Measurements from ENCODE around the gene MYO1C. TPM values are rescaled to one million over a fixed set of nuclear protein-coding genes. Genes with fewer than 3 reads are reported as not detected.

Gene MYO1C, protein sequence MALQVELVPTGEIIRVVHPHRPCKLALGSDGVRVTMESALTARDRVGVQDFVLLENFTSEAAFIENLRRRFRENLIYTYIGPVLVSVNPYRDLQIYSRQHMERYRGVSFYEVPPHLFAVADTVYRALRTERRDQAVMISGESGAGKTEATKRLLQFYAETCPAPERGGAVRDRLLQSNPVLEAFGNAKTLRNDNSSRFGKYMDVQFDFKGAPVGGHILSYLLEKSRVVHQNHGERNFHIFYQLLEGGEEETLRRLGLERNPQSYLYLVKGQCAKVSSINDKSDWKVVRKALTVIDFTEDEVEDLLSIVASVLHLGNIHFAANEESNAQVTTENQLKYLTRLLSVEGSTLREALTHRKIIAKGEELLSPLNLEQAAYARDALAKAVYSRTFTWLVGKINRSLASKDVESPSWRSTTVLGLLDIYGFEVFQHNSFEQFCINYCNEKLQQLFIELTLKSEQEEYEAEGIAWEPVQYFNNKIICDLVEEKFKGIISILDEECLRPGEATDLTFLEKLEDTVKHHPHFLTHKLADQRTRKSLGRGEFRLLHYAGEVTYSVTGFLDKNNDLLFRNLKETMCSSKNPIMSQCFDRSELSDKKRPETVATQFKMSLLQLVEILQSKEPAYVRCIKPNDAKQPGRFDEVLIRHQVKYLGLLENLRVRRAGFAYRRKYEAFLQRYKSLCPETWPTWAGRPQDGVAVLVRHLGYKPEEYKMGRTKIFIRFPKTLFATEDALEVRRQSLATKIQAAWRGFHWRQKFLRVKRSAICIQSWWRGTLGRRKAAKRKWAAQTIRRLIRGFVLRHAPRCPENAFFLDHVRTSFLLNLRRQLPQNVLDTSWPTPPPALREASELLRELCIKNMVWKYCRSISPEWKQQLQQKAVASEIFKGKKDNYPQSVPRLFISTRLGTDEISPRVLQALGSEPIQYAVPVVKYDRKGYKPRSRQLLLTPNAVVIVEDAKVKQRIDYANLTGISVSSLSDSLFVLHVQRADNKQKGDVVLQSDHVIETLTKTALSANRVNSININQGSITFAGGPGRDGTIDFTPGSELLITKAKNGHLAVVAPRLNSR
- 141 and 172 TPM in 2 replicates for total RNA-seq

DNA sequence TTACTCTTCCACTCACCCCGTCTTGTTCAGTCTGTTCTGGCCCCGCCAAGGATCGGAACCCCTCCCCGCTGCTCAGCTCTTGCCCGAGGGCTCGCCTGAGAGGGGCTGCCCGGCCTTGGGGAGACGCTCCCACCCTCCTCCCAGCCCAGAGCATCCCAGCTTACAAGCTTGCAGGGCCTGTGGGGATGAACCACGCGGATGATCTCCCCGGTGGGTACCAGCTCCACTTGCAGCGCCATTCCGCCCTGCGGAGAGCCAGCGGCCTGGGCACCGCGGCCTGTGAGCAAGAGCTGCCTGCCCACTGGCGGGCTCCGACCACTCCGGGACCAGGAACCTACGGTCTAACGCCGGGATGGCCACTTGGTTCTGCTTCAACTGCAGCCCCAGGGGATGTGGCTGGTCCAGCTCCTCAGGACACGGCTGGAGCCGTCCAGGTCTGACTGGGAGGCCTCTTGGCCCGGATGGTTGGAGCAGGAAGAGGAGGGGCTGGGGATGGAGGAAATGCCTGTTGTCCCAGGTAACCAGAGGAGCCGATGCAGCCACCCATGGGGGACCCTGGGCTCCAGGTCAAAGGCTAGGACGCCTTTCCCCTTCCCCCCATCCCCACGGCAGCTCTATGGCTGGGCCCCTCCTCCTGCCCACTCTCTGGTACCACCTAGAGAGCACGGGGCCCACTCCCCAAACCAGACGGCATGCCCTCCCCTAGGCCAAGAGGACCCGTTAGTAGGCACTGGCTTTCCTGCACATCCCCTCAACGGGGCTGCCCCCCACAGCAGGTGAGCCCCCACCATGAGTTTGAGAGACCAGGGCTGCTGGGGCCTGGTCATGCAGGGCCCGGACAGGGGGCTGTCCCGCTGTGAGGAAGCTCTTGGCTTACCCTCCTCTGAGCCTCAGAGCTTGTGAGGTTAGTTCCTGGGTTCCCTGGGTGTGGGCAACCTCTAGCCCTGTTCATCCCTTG is at the start of gene MYO1C:
MYO1C (minus strand) TSS at position 438 of the 958 bp plus-strand sequence; CDS start at position 239, 199 bp downstream.

DNA sequence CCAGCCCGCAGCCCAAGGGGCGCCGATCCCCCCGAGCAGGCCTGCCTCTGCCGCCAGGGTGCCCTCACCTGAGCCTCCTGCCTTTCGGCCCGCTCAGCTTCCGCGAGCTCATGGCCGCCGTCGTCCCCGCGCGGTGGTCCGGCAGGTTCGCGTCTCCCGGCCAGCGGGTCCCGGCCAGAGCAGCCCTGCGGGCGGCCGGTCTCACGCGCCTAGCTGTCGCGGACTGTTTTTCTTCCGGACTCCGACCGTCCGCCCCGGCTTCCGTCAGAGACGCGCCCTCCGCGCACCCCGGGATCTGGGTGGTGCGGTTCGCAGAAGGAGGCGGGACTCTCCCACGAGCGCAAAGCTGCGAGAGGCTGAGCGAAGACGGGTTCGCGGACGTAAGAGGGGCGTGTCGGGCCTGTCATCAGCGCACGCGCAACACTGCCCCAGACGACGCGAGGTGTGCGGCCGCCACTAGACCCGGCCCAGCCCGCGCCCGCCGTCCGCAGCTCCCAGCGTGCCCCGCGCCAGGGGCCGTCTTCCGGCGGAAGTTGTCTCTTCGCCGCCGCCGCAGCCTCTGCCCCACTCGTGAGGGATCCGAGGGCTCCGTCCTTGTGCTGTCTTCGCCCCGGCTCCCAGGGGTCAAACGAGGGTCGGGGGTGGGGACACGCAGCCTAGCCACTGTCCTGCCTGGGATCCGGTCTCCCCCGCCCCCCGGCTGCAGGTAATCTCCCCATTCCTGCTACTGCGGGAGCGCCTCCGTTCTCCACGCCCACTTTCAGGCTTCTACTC is 24.1 kb upstream of the MYO1C start, which contains the start of gene INPP5K:
INPP5K (minus strand) TSS at position 225 of the 774 bp plus-strand sequence; CDS start at position 112, 113 bp downstream.

DNA sequence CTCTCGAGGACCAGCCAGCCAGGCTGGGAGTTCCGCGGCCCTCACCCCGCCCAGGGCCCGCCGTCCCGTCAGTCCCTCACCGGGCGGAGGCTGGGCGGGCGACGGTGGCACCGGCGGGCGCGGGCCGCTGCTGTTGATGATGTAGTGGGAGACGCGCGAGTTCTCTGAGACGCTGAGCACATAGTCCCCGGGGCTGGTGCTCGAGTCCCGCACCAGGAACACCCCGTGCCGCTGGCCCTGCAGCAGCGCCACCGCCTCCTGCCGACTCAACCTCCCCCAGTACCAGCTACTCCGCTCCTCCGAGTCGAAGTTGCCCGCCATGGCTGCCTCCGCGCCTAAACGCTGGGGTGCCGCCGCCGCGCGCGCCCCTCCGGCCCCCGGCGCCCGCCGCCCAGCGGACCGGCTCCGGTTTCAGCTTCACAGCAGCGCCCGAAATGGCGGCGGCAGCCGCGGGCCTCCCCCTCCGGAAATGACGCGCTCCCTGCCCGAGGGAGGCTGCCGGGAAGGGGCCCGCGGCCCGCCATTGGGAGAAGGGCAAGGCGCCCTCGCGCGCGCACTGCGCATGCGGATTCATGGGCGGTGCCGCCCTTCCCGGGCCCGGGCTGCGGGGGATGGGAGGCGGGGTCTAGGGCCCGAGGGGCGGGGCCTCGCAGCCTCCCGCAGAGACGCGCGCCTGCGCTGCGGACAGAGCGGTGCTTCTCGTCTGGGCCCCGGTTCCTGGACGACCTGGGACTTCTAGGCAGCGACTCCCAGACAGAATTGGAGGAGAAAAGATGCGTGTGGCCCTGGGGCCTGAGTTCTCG is 36.5 kb downstream of the MYO1C start, which contains the start of gene CRK:
CRK (minus strand) TSS at position 436 of the 803 bp plus-strand sequence; CDS start at position 321, 115 bp downstream.

Other genes with a start within 250 kb of the MYO1C start
- not detected in 2 replicates for gene BHLHA9, start 222.2 kb downstream of the MYO1C start, total RNA-seq
- gene TRARG1, start 213.0 kb downstream of the MYO1C start, total RNA-seq: not detected in 2 replicates
- gene YWHAE, start 92.5 kb downstream of the MYO1C start, total RNA-seq: 665 and 732 TPM in 2 replicates
- 139 and 162 TPM in 2 replicates for gene CRK, start 36.5 kb downstream of the MYO1C start, total RNA-seq
- 42.2 and 45.6 TPM in 2 replicates for gene INPP5K, start 23.9 kb upstream of the MYO1C start, total RNA-seq
- gene PITPNA, start 70.1 kb upstream of the MYO1C start, total RNA-seq: 18.8 and 21.7 TPM in 2 replicates
- gene SLC43A2, start 136.1 kb upstream of the MYO1C start, total RNA-seq: 12.9 and 13.0 TPM in 2 replicates
- gene SCARF1, start 153.0 kb upstream of the MYO1C start, total RNA-seq: 107 and 115 TPM in 2 replicates
- gene RILP, start 157.2 kb upstream of the MYO1C start, total RNA-seq: 10.1 and 34.0 TPM in 2 replicates
- gene PRPF8, start 192.2 kb upstream of the MYO1C start, total RNA-seq: 69.9 and 81.9 TPM in 2 replicates
- gene TLCD2, start 217.7 kb upstream of the MYO1C start, total RNA-seq: 0.91 and 0.97 TPM in 2 replicates
- 10.7 and 12.6 TPM in 2 replicates for gene WDR81, start 232.0 kb upstream of the MYO1C start, total RNA-seq

Measured in epithelial cell of umbilical artery (primary cell).